HG03095 (cell line): ENCODE measurements around the gene DEGS2.

Source experiments
- ATAC-seq: cut with Tn5 transposase; IDR thresholded peaks from one replicate; pipeline ENCODE4 v1.9.1; 2021; ENCODE audit warnings: moderate library complexity; ENCODE audit not compliant: unreplicated experiment

DEGS2 gene

GRCh38 chr14:100115726-100116125 lies 43.7 kb downstream of the DEGS2 start:
- ATAC-seq = no peak

- ATAC-seq = no peak
Observed at GRCh38 chr14:100115236-100115635, 44.2 kb downstream of the DEGS2 start.

- ATAC-seq = no peak
Observed at GRCh38 chr14:100114109-100114765, 45.2 kb downstream of the DEGS2 start.

GRCh38 chr14:100111931-100112704 lies 47.3 kb downstream of the DEGS2 start:
- no peak for ATAC-seq

GRCh38 chr14:100110816-100111215 lies 48.6 kb downstream of the DEGS2 start:
- no peak for ATAC-seq

GRCh38 chr14:100109594-100109955 lies 49.9 kb downstream of the DEGS2 start:
- no peak for ATAC-seq

- no peak for ATAC-seq
Observed at GRCh38 chr14:100108840-100109593, 50.4 kb downstream of the DEGS2 start.

- peak; percentile 74 for ATAC-seq
Observed at GRCh38 chr14:100108042-100108825, 51.2 kb downstream of the DEGS2 start.

GRCh38 chr14:100107236-100107635 lies 52.2 kb downstream of the DEGS2 start:
- no peak for ATAC-seq

- ATAC-seq = no peak
Observed at GRCh38 chr14:100106250-100107112, 53.0 kb downstream of the DEGS2 start.

GRCh38 chr14:100105357-100106169 lies 53.9 kb downstream of the DEGS2 start:
- no peak for ATAC-seq

- ATAC-seq = no peak
Observed at GRCh38 chr14:100104523-100105300, 54.7 kb downstream of the DEGS2 start.

GRCh38 chr14:100104006-100104352 lies 55.5 kb downstream of the DEGS2 start:
- ATAC-seq = no peak

- no peak for ATAC-seq
Observed at GRCh38 chr14:100103250-100104005, 56.0 kb downstream of the DEGS2 start.

GRCh38 chr14:100102156-100102785 lies 57.2 kb downstream of the DEGS2 start:
- no peak for ATAC-seq

- ATAC-seq = no peak
Observed at GRCh38 chr14:100100032-100100703, 59.3 kb downstream of the DEGS2 start.

- no peak for ATAC-seq
Observed at GRCh38 chr14:100098171-100098570, 61.3 kb downstream of the DEGS2 start.
